ENCODE results near the gene ANTXRL.

DNA sequence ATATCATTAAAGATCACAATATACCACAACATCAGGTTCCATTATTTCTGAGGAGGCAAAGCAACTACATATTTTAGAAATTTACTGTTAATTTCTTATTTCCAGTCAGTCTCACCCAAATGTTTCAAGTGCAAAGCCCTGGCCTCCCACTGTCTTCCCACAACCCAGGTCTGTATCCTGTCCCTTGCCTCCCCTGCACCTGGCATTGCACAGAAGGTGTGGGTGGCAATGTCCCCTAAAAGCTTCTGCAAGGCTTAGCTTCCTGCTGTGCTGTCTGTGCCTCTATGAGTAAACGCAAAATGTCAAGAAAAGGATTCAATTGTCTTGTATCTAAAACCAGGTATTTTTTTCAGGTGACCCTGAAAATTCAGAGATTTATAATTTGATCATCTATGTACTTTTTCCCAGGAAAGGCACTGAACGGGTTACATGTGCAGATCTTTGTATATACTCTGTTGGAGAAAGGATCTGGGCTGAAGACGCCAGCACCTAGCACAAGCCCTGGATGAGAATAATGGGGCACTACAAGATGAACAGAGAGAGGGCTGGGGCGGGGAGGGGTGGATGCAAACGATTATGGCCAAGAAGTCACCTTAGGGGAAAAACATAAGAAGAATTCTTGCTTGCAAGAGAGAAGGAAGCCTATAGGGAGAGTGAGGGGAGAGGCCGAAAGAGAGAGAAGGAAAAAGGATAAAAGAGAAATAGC is 3.1 kb upstream of the ANTXRL start:
- TF ChIP-seq, protein P1, sequence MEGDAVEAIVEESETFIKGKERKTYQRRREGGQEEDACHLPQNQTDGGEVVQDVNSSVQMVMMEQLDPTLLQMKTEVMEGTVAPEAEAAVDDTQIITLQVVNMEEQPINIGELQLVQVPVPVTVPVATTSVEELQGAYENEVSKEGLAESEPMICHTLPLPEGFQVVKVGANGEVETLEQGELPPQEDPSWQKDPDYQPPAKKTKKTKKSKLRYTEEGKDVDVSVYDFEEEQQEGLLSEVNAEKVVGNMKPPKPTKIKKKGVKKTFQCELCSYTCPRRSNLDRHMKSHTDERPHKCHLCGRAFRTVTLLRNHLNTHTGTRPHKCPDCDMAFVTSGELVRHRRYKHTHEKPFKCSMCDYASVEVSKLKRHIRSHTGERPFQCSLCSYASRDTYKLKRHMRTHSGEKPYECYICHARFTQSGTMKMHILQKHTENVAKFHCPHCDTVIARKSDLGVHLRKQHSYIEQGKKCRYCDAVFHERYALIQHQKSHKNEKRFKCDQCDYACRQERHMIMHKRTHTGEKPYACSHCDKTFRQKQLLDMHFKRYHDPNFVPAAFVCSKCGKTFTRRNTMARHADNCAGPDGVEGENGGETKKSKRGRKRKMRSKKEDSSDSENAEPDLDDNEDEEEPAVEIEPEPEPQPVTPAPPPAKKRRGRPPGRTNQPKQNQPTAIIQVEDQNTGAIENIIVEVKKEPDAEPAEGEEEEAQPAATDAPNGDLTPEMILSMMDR (IDR thresholded peaks at IDR 0.05) = no peak
- TF ChIP-seq EP300 (IDR thresholded peaks at IDR 0.05; ENCODE audit: low read depth) = no peak
- no peak for TF ChIP-seq POLR2A (IDR thresholded peaks at IDR 0.05)

Measured in transverse colon (tissue), 3 donors.